Astrocyte (in vitro differentiated cells and primary cell): Measurements from ENCODE around the gene GPR82.
"Not testable (repeated sequence)": the region's sequence is repeated elsewhere in the genome, so short reads cannot be mapped to it uniquely, and the experiment has no call there.

Experiments used
- CTCF ChIP-seq: IDR thresholded peaks from 2 replicates; pipeline ENCODE4 v1.5.1; 2011; ENCODE audit warnings: low read depth, mild to moderate bottlenecking, inconsistent platforms, low read length, moderate library complexity; ENCODE audit not compliant: insufficient read depth
- EZH2 ChIP-seq: IDR thresholded peaks from 2 replicates; pipeline ENCODE4 v1.6.1; 2012; ENCODE audit warnings: mild to moderate bottlenecking, low read length, inconsistent platforms; ENCODE audit not compliant: insufficient read depth

GRCh38 chrX:41676361-41676760, 47.6 kb upstream of the GPR82 start:
- TF ChIP-seq CTCF, EZH2: not testable (repeated sequence)
